Lower leg skin (tissue), 4 donors: ENCODE data around the gene AUH. TPM values are rescaled to one million over a fixed set of nuclear protein-coding genes. Genes with fewer than 3 reads are reported as not detected.
"Not testable (repeated sequence)": the region's sequence is repeated elsewhere in the genome, so short reads cannot be mapped to it uniquely, and the experiment has no call there.

Experiments used
- DNase-seq, 2 donors: peaks; one replicate each; pipeline ENCODE4 v3.0.0-alpha.2; 2019; ENCODE audit warnings: low spot score in 2 of 2
- H3K4me3 ChIP-seq: fragments of 200-600 bp; sonication (generic); 2 replicates; pipeline ENCODE4 v1.5.1; 2017; ENCODE audit warnings: mild to moderate bottlenecking, low read depth; ENCODE audit not compliant: poor library complexity, severe bottlenecking
- POLR2A ChIP-seq, 2 donors: fragments of 450-650 bp; IDR thresholded peaks; one replicate each; pipeline ENCODE4 v1.6.1; 2016 to 2017; ENCODE audit warnings: antibody characterized with exemption in 2 of 2, mild to moderate bottlenecking in 1 of 2, moderate library complexity in 1 of 2
- WGBS, 2 donors: methylation state at CpG; one replicate each; pipeline ENCODE4 v1.1.5; 2018; 5-methylcytosine and 5-hydroxymethylcytosine counted together
- intact Hi-C: fragments of 100-400 bp; cut with DNase I; formaldehyde crosslinking; loops from one replicate; pipeline ENCODE4 v1.15.0; 2023; ENCODE audit warnings: low total_unique reads
- total RNA-seq, 4 donors: library from RNA; depleted of rRNA; stranded (reverse); fragments of >200 nt; gene quantifications; one replicate each; pipeline ENCODE4 v1.1.0, GENCODE V29; 2016
- TF ChIP-seq, protein P1 (sequence below), 3 donors: fragments of 450-650 bp; IDR thresholded peaks; one replicate each; pipeline ENCODE4 v1.5.1; 2016; ENCODE audit warnings: antibody characterized with exemption in 3 of 3, mild to moderate bottlenecking in 3 of 3, moderate library complexity in 2 of 3

AUH gene
- total RNA-seq, 4 donors from 2014 or later: 30.7 to 54.4 (median 32.4) TPM

DNA sequence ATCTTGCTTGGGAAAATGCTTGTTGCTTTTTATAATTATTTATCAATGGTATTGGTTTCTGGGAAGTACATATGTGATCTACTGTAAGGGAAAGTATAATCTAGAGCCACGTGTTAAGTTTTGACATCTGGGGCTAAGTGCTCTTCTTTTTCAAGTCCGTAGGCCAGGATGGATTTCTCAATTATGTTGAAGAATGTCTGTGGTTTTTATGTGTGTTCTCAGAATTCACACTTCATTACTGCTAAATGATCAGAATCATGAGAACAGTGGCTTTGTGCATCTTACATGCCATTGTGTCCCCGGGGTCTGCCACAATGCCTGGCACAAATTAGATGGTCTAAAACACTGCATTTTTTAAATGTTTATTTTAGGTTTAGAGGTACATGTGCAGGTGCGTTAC, 14.5 kb upstream of the AUH start:
- WGBS, 2 donors: 69 to 74% methylated on average over 4 of the region's 4 CpGs
- H3K4me3 ChIP-seq: no peak overlapping the region
- intact Hi-C loops: no loop called here
- no peak for DNase-seq
- no peak for TF ChIP-seq POLR2A (IDR thresholded peaks at IDR 0.05)
- TF ChIP-seq, protein P1, sequence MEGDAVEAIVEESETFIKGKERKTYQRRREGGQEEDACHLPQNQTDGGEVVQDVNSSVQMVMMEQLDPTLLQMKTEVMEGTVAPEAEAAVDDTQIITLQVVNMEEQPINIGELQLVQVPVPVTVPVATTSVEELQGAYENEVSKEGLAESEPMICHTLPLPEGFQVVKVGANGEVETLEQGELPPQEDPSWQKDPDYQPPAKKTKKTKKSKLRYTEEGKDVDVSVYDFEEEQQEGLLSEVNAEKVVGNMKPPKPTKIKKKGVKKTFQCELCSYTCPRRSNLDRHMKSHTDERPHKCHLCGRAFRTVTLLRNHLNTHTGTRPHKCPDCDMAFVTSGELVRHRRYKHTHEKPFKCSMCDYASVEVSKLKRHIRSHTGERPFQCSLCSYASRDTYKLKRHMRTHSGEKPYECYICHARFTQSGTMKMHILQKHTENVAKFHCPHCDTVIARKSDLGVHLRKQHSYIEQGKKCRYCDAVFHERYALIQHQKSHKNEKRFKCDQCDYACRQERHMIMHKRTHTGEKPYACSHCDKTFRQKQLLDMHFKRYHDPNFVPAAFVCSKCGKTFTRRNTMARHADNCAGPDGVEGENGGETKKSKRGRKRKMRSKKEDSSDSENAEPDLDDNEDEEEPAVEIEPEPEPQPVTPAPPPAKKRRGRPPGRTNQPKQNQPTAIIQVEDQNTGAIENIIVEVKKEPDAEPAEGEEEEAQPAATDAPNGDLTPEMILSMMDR (IDR thresholded peaks at IDR 0.05): no peak

DNA sequence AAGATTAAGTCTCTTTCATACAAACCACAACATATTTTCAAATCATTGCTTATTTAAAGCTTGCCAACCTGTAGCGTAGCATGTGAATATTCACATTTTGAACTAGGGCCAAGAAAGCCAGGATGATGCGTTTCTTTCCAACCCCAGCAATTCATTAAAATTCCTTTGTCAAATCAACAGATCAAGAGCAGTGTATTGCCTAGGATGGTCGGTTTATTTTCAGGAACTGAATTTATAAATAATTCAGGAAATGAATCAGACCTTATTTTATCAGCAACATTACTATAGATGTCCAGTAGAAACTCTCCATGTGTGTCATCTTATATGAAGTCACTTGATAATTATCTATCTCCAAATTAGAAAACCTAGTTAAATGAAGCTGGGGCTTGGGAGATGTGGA, 13.2 kb upstream of the AUH start:
- H3K4me3 ChIP-seq: no peak overlapping the region
- no peak for DNase-seq
- whole genome bisulfite sequencing, 2 donors: 15 to 21% methylated on average over 3 of the region's 3 CpGs
- intact Hi-C loops: no loop called here
- TF ChIP-seq, protein P1 (IDR thresholded peaks at IDR 0.05): no peak
- TF ChIP-seq POLR2A (IDR thresholded peaks at IDR 0.05): no peak

DNA sequence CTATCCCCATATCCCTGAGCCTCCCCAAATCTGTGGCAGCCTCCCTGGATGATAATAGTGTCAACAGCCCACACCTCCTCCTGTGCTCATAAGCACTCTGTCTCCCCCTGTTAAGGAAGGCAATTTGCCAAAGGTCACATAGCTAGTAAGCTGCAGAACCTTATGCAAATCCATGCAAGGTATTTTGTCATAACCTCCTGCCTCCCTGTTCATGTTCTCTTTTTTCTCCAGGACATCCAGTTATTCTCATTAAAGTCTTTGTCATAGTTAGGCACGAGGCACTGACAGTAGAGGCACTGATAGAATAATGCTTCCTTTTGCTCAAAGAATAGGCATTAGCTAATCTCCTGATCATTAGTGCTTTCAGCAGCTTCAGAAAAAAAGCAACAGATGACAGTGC, 10.2 kb upstream of the AUH start:
- H3K4me3 ChIP-seq: no peak overlapping the region
- intact Hi-C loops: no loop called here
- TF ChIP-seq POLR2A (IDR thresholded peaks at IDR 0.05): no peak
- TF ChIP-seq, protein P1 (IDR thresholded peaks at IDR 0.05): no peak
- no peak for DNase-seq
- 63 to 76% methylated on average over 1 of the region's 1 CpG for WGBS, 2 donors

DNA sequence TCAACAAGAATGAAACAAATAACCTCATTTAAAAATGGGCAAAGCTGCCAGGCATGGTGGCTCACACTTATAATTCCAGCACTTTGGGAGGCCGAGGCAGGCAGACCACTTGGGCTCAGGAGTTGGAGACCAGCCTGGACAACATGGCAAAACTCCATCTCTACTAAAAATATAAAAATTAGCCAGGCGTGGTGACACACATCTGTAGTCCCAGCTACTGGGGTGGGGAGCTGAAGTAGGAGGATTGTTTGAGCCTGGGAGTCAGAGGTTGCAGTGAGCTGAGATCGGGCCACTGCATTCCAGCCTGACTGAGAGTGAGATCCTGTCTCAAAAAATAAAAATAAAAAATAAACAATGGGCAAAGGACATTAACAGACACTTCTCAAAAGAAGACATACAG, 8.3 kb upstream of the AUH start:
- intact Hi-C loops, DNase-seq, H3K4me3 ChIP-seq: not testable (repeated sequence)
- WGBS, 2 donors: 86 to 90% methylated on average over 3 of the region's 3 CpGs

DNA sequence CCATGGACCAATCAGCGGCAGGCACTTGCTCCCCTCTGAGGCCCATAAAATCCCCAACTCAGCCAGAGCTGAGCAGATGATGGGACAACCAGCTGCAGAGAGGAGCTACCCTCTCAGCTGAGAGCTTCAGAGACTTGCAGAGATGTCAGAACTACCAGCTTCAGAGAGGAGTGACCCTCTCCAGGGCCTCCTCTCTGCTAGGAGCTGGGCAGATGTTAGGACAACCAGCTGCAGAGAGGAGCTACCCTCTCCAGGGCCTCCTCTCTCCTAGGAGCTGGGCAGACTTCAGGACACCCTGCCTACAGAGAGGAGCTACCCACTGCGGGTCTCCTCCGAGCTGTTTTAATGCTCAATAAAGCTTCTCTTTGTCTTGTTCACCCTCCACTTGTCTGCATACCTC, 3.0 kb upstream of the AUH start:
- no peak overlapping the region for H3K4me3 ChIP-seq
- TF ChIP-seq POLR2A (IDR thresholded peaks at IDR 0.05): no peak
- TF ChIP-seq, protein P1 (IDR thresholded peaks at IDR 0.05): no peak
- intact Hi-C loops: loop anchor here (10.0 kb wide), 1 partner anchor 60 kb away; no protein-coding TSS in a partner anchor
- no peak for DNase-seq
- WGBS, 2 donors: 74 to 92% methylated on average over 3 of the region's 3 CpGs

DNA sequence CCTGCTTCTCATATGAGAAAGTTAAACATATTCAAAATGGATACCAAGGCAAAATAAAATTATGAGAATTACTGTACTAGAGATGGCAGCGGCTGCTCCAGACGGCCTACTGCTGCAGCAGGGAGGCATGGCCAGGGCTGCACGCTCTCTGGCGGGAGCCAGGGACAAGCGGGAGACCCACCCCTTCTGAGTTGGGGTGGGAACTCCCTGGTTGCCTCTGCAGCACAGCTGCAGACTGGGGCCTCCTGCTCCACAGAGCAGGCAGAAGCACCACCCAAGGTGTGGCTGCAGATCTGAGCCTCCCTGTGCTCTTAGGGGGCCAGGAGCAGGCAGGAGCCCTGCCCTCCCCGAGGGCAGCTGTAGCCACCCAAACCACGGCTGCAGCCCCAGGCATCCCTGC, 2.3 kb upstream of the AUH start:
- intact Hi-C loops: loop anchor here (10.0 kb wide), 1 partner anchor 59 kb away; no protein-coding TSS in a partner anchor
- WGBS, 2 donors: 82 to 84% methylated on average over 5 of the region's 7 CpGs

More for the DNA sequence above, 2.3 kb upstream of the AUH start:
- H3K4me3 ChIP-seq: no peak overlapping the region
- DNase-seq: no peak
- no peak for TF ChIP-seq POLR2A (IDR thresholded peaks at IDR 0.05)
- TF ChIP-seq, protein P1 (IDR thresholded peaks at IDR 0.05): no peak
